ENCODE results near the gene VMP1.
"Not testable (repeated sequence)": the region's sequence is repeated elsewhere in the genome, so short reads cannot be mapped to it uniquely, and the experiment has no call there.

The VMP1 gene

DNA sequence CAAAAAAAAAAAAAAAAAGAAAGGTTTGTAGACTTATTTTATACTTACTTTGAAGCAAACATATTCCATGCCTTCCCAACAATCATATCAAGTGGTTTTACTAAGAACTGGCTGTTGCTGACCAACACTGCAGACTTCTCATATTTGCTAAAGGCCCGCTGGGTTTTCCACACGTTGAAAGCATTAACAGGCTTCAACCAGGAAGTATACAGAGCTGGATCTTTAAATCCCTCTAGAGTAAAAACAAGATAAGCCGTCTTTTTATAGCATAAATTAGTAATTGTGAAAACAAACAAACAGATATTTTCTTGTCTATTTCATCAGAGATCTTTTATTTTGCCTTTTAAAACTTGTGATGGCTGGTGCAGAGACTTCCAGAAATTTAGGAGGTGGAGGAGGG is 156.2 kb downstream of the VMP1 start:
- no peak for DNase-seq (ENCODE audit: low read depth)
- TF ChIP-seq CTCF (IDR thresholded peaks at IDR 0.05; ENCODE audit: control insufficient read depth, insufficient read depth, low read depth, low read length, missing control alignments): no peak
- H3K4me3 ChIP-seq (ENCODE audit: control insufficient read depth, low read depth, low read length): no peak overlapping the region

- no peak for TF ChIP-seq CTCF (IDR thresholded peaks at IDR 0.05; ENCODE audit: control insufficient read depth, insufficient read depth, low read depth, low read length, missing control alignments)
- no peak for DNase-seq (ENCODE audit: low read depth)
- no peak overlapping the region for H3K4me3 ChIP-seq (ENCODE audit: control insufficient read depth, low read depth, low read length)
Measured at GRCh38 chr17:59869941-59870218, 162.4 kb downstream of the VMP1 start.

- TF ChIP-seq CTCF (IDR thresholded peaks at IDR 0.05; ENCODE audit: control insufficient read depth, insufficient read depth, low read depth, low read length, missing control alignments): no peak
- no peak overlapping the region for H3K4me3 ChIP-seq (ENCODE audit: control insufficient read depth, low read depth, low read length)
- DNase-seq (ENCODE audit: low read depth): no peak
Measured at GRCh38 chr17:59870482-59870881, 163.0 kb downstream of the VMP1 start.

GRCh38 chr17:59872351-59872750 is 164.9 kb downstream of the VMP1 start:
- no peak for TF ChIP-seq CTCF (IDR thresholded peaks at IDR 0.05; ENCODE audit: control insufficient read depth, insufficient read depth, low read depth, low read length, missing control alignments)
- no peak for DNase-seq (ENCODE audit: low read depth)
- H3K4me3 ChIP-seq (ENCODE audit: control insufficient read depth, low read depth, low read length): no peak overlapping the region

DNA sequence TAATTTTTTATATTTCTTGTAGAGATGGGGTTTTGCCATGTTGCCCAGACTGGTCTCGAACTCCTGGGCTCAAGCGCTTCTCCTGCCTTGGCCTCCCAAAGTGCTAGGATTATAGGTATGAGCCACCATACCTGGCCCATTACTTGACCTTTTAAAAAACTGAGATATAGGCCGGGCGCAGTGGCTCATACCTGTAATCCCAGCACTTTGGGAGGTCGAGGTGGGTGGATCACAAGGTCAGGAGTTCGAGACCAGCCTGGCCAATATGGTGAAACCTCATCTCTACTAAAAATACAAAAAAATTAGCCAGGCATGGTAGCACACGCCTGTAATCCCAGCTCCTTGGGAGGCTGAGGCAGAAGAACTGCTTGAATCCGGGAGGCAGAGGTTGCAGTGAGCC is 166.0 kb downstream of the VMP1 start:
- DNase-seq (ENCODE audit: low read depth): not testable (repeated sequence)

GRCh38 chr17:59874376-59874775 is 166.9 kb downstream of the VMP1 start:
- no peak for DNase-seq (ENCODE audit: low read depth)
- no peak for TF ChIP-seq CTCF (IDR thresholded peaks at IDR 0.05; ENCODE audit: control insufficient read depth, insufficient read depth, low read depth, low read length, missing control alignments)
- no peak overlapping the region for H3K4me3 ChIP-seq (ENCODE audit: control insufficient read depth, low read depth, low read length)

More for the DNA sequence above, 166.0 kb downstream of the VMP1 start:
- H3K4me3 ChIP-seq (ENCODE audit: control insufficient read depth, low read depth, low read length): not testable (repeated sequence)

GRCh38 chr17:59876107-59876506 is 168.7 kb downstream of the VMP1 start:
- DNase-seq (ENCODE audit: low read depth): no peak
- H3K4me3 ChIP-seq (ENCODE audit: control insufficient read depth, low read depth, low read length): no peak overlapping the region
- TF ChIP-seq CTCF (IDR thresholded peaks at IDR 0.05; ENCODE audit: control insufficient read depth, insufficient read depth, low read depth, low read length, missing control alignments): no peak

All from AG09309 (cell line).